Loucy (cell line): ENCODE measurements around the gene SNX27.

Source experiments
- EZH2phosphoT487 ChIP-seq: fragments of 200-600 bp; IDR thresholded peaks from 2 replicates; pipeline ENCODE4 v1.6.1; 2018; ENCODE audit warnings: antibody characterized with exemption, mild to moderate bottlenecking, moderate library complexity, borderline replicate concordance
- TF ChIP-seq, protein P1 (sequence below): fragments of 200-600 bp; sonication (generic); conservative IDR thresholded peaks from 2 replicates; pipeline ENCODE4 v1.5.1; 2014; ENCODE audit warnings: mild to moderate bottlenecking, antibody characterized with exemption, low read length

DNA sequence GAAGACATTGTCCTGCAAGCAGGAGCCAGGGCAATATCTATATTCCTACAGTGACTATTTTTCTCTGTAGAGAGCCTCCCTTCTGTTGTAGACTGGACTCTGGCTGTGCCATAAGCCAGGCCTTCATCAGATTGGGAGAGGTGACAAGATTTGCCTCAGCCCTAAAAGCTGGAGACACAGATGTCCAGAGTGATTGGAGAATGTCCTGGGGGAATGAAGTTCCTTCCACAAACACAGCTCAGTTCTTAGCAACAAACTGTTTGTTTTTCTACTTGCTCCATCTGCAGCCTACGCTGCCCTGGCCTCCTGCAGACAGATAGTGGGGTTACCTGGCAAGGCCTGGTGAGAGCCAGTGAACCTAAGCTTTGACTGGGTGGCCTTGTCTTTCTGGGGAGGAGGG, 29.9 kb upstream of the SNX27 start:
- TF ChIP-seq, protein P1, sequence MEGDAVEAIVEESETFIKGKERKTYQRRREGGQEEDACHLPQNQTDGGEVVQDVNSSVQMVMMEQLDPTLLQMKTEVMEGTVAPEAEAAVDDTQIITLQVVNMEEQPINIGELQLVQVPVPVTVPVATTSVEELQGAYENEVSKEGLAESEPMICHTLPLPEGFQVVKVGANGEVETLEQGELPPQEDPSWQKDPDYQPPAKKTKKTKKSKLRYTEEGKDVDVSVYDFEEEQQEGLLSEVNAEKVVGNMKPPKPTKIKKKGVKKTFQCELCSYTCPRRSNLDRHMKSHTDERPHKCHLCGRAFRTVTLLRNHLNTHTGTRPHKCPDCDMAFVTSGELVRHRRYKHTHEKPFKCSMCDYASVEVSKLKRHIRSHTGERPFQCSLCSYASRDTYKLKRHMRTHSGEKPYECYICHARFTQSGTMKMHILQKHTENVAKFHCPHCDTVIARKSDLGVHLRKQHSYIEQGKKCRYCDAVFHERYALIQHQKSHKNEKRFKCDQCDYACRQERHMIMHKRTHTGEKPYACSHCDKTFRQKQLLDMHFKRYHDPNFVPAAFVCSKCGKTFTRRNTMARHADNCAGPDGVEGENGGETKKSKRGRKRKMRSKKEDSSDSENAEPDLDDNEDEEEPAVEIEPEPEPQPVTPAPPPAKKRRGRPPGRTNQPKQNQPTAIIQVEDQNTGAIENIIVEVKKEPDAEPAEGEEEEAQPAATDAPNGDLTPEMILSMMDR = no peak
- TF ChIP-seq EZH2phosphoT487 = no peak
